Omental fat pad (tissue), 4 donors: ENCODE measurements around the gene GOLM1. TPM values are rescaled to one million over a fixed set of nuclear protein-coding genes. Genes with fewer than 3 reads are reported as not detected.

Experiments used
- ATAC-seq: fragments of 150-250 bp; one replicate; pipeline ENCODE4 v1.9.1; 2016; ENCODE audit warnings: mild to moderate bottlenecking, moderate library complexity; ENCODE audit not compliant: low FRiP score
- DNase-seq: peaks from one replicate; pipeline ENCODE4 v3.0.0-alpha.2; 2019; ENCODE audit warnings: low spot score
- total RNA-seq, 4 donors: library from RNA; depleted of rRNA; stranded (reverse); fragments of >200 nt; gene quantifications; one replicate each; pipeline ENCODE4 v1.1.0, GENCODE V29; 2016
- TF ChIP-seq, protein P1 (sequence below), 3 donors: fragments of 450-650 bp; IDR thresholded peaks; one replicate each; pipeline ENCODE4 v1.5.1; 2016 to 2017; ENCODE audit warnings: antibody characterized with exemption in 3 of 3, mild to moderate bottlenecking in 3 of 3, moderate library complexity in 2 of 3

Gene GOLM1
- total RNA-seq, 4 donors from 2014 or later = 16.1 to 31.7 (median 22.1) TPM

DNA sequence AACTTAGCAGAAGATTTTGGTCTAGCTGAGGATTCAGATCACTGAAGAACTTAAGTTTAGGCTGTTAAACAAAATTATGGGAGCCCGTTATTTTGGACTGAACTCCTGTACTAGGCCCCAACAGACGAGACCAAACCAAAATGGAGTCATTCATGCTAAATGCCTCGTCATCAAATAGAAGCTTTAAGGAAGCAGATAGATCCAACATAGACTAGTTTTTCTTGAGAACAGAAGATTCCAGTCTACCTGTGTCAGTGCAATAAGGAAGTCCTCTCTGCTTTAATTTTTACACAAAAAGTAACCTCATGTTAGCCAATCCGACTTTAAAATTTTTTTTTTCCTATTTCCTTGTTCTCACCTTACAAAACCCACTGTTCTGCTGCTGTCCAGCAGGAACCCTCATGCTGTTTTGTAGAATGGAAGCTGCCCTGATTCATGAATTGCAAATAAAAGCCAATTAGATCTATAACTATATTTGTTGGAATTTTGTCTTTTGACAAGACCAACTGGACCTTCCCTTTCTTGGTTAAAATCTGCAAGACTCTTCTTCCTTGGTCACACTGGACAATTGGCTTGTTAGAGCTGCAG is 29.0 kb upstream of the GOLM1 start:
- DNase-seq (no peak), ATAC-seq (no peak)
- TF ChIP-seq, protein P1, sequence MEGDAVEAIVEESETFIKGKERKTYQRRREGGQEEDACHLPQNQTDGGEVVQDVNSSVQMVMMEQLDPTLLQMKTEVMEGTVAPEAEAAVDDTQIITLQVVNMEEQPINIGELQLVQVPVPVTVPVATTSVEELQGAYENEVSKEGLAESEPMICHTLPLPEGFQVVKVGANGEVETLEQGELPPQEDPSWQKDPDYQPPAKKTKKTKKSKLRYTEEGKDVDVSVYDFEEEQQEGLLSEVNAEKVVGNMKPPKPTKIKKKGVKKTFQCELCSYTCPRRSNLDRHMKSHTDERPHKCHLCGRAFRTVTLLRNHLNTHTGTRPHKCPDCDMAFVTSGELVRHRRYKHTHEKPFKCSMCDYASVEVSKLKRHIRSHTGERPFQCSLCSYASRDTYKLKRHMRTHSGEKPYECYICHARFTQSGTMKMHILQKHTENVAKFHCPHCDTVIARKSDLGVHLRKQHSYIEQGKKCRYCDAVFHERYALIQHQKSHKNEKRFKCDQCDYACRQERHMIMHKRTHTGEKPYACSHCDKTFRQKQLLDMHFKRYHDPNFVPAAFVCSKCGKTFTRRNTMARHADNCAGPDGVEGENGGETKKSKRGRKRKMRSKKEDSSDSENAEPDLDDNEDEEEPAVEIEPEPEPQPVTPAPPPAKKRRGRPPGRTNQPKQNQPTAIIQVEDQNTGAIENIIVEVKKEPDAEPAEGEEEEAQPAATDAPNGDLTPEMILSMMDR (IDR thresholded peaks at IDR 0.05) = no peak

- DNase-seq (no peak), ATAC-seq (no peak)
- TF ChIP-seq, protein P1 (IDR thresholded peaks at IDR 0.05) = no peak
Measured at GRCh38 chr9:86126998-86127972, 27.9 kb upstream of the GOLM1 start.

GRCh38 chr9:86122311-86122710 is 23.0 kb upstream of the GOLM1 start:
- no peak for ATAC-seq
- no peak for DNase-seq
- TF ChIP-seq, protein P1 (IDR thresholded peaks at IDR 0.05) = no peak

DNA sequence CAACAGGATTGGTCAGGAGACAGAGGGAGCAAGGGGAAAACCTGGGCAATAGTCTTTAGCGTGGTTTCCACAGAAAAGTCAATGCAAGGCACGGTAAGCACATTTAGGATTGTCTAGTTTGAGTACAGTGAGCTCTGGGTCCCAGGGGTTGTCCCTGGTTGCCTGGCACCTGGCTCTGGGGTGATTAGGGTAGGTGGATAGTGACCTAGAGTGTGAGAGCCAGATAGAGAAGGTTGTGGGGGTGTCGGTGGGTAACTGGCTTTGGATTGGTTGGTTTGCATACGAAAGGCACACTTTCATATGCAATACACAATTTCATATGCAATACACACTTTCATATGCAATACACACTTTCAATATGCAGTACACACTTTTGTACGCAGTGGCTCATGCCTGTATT is 20.1 kb upstream of the GOLM1 start:
- DNase-seq (no peak), ATAC-seq (no peak)
- TF ChIP-seq, protein P1 (IDR thresholded peaks at IDR 0.05) = no peak

DNA sequence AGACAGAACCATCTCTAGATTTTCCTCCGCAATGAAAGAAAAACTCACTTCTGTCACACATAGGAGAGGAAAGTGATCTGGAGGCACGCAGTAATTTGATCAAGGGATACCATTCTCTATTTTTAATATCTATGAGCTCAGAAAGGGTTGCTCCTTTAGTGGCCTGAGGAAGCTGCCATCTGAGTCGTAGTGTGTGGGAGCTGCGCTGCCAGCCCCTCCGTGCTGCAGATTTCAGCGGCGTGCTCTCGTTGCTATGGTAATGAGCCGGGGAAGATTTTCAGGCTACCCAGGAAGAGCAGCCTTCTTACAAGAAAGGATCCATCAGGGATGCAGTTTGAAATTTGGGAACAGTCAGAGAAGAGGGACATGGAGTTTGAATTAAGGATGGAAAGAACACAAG is 17.1 kb upstream of the GOLM1 start:
- ATAC-seq (no peak), DNase-seq (no peak)
- TF ChIP-seq, protein P1 (IDR thresholded peaks at IDR 0.05) = no peak

DNA sequence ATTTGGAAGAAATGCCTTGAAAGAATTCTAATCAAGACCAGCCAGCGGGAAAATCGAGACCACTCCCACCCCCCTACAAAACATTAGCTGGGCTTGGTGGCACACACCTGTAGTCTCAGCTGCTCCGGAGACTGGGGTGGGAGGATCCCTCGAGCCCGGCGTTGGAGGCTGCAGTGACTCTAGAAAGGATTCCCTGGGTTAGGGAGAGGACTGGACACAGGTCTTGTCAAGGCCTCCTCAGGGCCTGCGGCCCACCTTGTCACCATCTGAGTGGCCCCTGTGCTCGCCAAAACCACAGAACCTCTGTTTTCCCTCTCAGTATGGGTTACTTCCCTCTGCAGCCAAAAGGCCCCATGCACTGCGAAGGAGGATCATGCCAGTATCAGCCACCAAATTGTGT is 16.5 kb upstream of the GOLM1 start:
- no peak for ATAC-seq
- no peak for DNase-seq
- TF ChIP-seq, protein P1 (IDR thresholded peaks at IDR 0.05) = no peak
